DMS53 (cell line): ENCODE measurements around the gene TP53I3.
"Not testable (repeated sequence)": the region's sequence is repeated elsewhere in the genome, so short reads cannot be mapped to it uniquely, and the experiment has no call there.

ENCODE experiments used
- DNase-seq: peaks from one replicate; lab custom pipeline; 2025; lab: John Stamatoyannopoulos, UW

Gene TP53I3

GRCh38 chr2:24052951-24053350 is 31.7 kb downstream of the TP53I3 start:
- DNase-seq: no peak

GRCh38 chr2:24051833-24052232 is 32.8 kb downstream of the TP53I3 start:
- no peak for DNase-seq

GRCh38 chr2:24050041-24050979 is 34.3 kb downstream of the TP53I3 start:
- DNase-seq: peak; percentile 34

GRCh38 chr2:24049485-24050021 is 35.1 kb downstream of the TP53I3 start, which contains the start of gene FKBP1B:
Gene FKBP1B, plus strand, starts transcription at chr2:24049741. Its CDS starts 109 bp downstream, at chr2:24049850.
- DNase-seq: peak; percentile 70

- DNase-seq: peak; percentile 69
Observed at GRCh38 chr2:24048769-24049484, 35.7 kb downstream of the TP53I3 start.

GRCh38 chr2:24047703-24048033 is 37.0 kb downstream of the TP53I3 start:
- peak; percentile 77 for DNase-seq

- peak; percentile 98 for DNase-seq
Observed at GRCh38 chr2:24046930-24047702, 37.5 kb downstream of the TP53I3 start, which contains the start of gene WDCP. Gene WDCP, minus strand, starts transcription at chr2:24047391. Its CDS starts 7,897 bp downstream, at chr2:24039494.

GRCh38 chr2:24046599-24046929 is 38.1 kb downstream of the TP53I3 start:
- DNase-seq: no peak

GRCh38 chr2:24045511-24046508 is 38.8 kb downstream of the TP53I3 start:
- peak; percentile 4 for DNase-seq

GRCh38 chr2:24043133-24043532 is 41.5 kb downstream of the TP53I3 start:
- not testable (repeated sequence) for DNase-seq

- no peak for DNase-seq
Observed at GRCh38 chr2:24040511-24040910, 44.1 kb downstream of the TP53I3 start.

GRCh38 chr2:24038786-24039499 is 45.7 kb downstream of the TP53I3 start:
- no peak for DNase-seq
